HepG2 (cell line): ENCODE data around the gene CMTM2. TPM values are rescaled to one million over a fixed set of nuclear protein-coding genes. Genes with fewer than 3 reads are reported as not detected.
A peak's percentile ranks its signal among the peaks of the same experiment; 100 is the strongest.

Experiments
- ATF5 ChIP-seq: sonication (generic); formaldehyde crosslinking; IDR thresholded peaks from 2 replicates; pipeline ENCODE4 v1.4.0; 2020; ENCODE audit warnings: mild to moderate bottlenecking, low read depth, missing genetic modification reagents
- KAT2B ChIP-seq: fragments of 150-350 bp; IDR thresholded peaks from 2 replicates; pipeline ENCODE4 v1.6.1; 2014; ENCODE audit warnings: low read depth, low read length, borderline replicate concordance
- NCOA5 ChIP-seq: sonication (generic); formaldehyde crosslinking; IDR thresholded peaks from 2 replicates; pipeline ENCODE4 v1.4.0; 2020; ENCODE audit warnings: missing genetic modification reagents
- PRDM10 ChIP-seq: sonication (generic); formaldehyde crosslinking; IDR thresholded peaks from 2 replicates; pipeline ENCODE4 v1.4.0; 2020; ENCODE audit warnings: low read depth, missing genetic modification reagents
- PRMT3 ChIP-seq: sonication (generic); formaldehyde crosslinking; IDR thresholded peaks from 2 replicates; pipeline ENCODE4 v1.8.1; 2022; ENCODE audit warnings: low read depth, mild to moderate bottlenecking, moderate library complexity, missing genetic modification reagents, borderline replicate concordance
- SMAD3 ChIP-seq: sonication (generic); formaldehyde crosslinking; IDR thresholded peaks from 2 replicates; pipeline ENCODE4 v1.4.0; 2020; ENCODE audit warnings: missing genetic modification reagents
- SOX6 ChIP-seq, 2 experiments: fragments of 450-650 bp in 1 of 2; sonication (generic) in 1 of 2; formaldehyde crosslinking in 1 of 2; IDR thresholded peaks; 2 replicates each; pipeline versions ENCODE4 v1.4.0 to v1.6.1; 2017 to 2020; ENCODE audit warnings: antibody characterized with exemption in 1 of 2, mild to moderate bottlenecking in 1 of 2, missing genetic modification reagents in 1 of 2
- SP1 ChIP-seq, 2 experiments: fragments of 450-650 bp in 1 of 2; sonication (generic) in 1 of 2; formaldehyde crosslinking in 1 of 2; IDR thresholded peaks; 2 replicates each; pipeline versions ENCODE4 v1.4.0 to v1.6.1; 2016 to 2020; ENCODE audit warnings: missing genetic modification reagents in 1 of 2
- SP4 ChIP-seq: sonication (generic); formaldehyde crosslinking; IDR thresholded peaks from 2 replicates; pipeline ENCODE4 v1.8.1; 2023; ENCODE audit warnings: mild to moderate bottlenecking, missing genetic modification reagents
- ZBTB43 ChIP-seq: sonication (generic); formaldehyde crosslinking; conservative IDR thresholded peaks from 2 replicates; pipeline ENCODE4 v1.4.0; 2020; ENCODE audit warnings: missing genetic modification reagents
- ZNF142 ChIP-seq: sonication (generic); formaldehyde crosslinking; IDR thresholded peaks from 2 replicates; pipeline ENCODE4 v1.4.0; 2020; ENCODE audit warnings: missing genetic modification reagents
- ZNF317 ChIP-seq: sonication (generic); formaldehyde crosslinking; IDR thresholded peaks from 2 replicates; pipeline ENCODE4 v1.5.0; 2020; ENCODE audit warnings: mild to moderate bottlenecking, missing genetic modification reagents
- ZNF7 ChIP-seq: IDR thresholded peaks from 2 replicates; pipeline ENCODE4 v1.6.1; 2016; ENCODE audit warnings: missing biosample characterization, missing genetic modification reagents
- ZNF792 ChIP-seq: IDR thresholded peaks from 2 replicates; pipeline ENCODE4 v1.6.1; 2016
- ZNF850 ChIP-seq: sonication (generic); formaldehyde crosslinking; conservative IDR thresholded peaks from 2 replicates; pipeline ENCODE4 v1.9.0; 2021; ENCODE audit warnings: mild to moderate bottlenecking, missing genetic modification reagents
- ZSCAN22 ChIP-seq: sonication (generic); formaldehyde crosslinking; IDR thresholded peaks from 2 replicates; pipeline ENCODE4 v1.4.0; 2020; ENCODE audit warnings: mild to moderate bottlenecking, missing genetic modification reagents
- polyA plus RNA-seq, 8 experiments: library from polyadenylated mRNA; depleted of rRNA in 3 of 8; stranded (reverse) in 7 of 8; unstranded in 1 of 8; fragments of >200 nt; fragmentation: Illumina TruSeq in 4 of 8; extraction: Trizol in 4 of 8; gene quantifications; 2 replicates each; pipeline versions ENCODE4 v1.2.1 to v1.2.3, GENCODE V29; 2011 to 2016; ENCODE audit warnings: low read depth in 4 of 8, missing spikeins in 1 of 8, mixed read lengths in 1 of 8; ENCODE audit not compliant: insufficient read depth in 1 of 8
- total RNA-seq, 5 experiments: library from RNA; depleted of rRNA; stranded (reverse); fragments of >200 nt; fragmentation: Illumina TruSeq; extraction: Trizol; gene quantifications; 2 replicates each; pipeline ENCODE4 v1.2.3, GENCODE V29; 2016; ENCODE audit warnings: low read depth in 1 of 5

CMTM2 gene
- total and polyA plus RNA-seq, 2 of the 13 experiments (the other 11 are each of a cell fraction or from before 2014, with no cell fraction given) = not detected

- TF ChIP-seq ATF5 (CRISPR knock-in tag) = no peak
- TF ChIP-seq ZSCAN22 (CRISPR knock-in tag) = 0 out of 2 replicates have a peak, but pooled peaks have one; percentile 31
- TF ChIP-seq ZBTB43 (CRISPR knock-in tag) = no peak
- TF ChIP-seq PRDM10 (CRISPR knock-in tag) = 0 out of 2 replicates have a peak, but pooled peaks have one; percentile 17
- TF ChIP-seq ZNF317 (CRISPR knock-in tag) = no peak; the same call in 1 of the 2 replicates
- no peak for TF ChIP-seq ZNF850 (CRISPR knock-in tag)
- TF ChIP-seq ZNF792 (CRISPR knock-in tag) = no peak
- TF ChIP-seq KAT2B = no peak
- TF ChIP-seq SMAD3 (CRISPR knock-in tag) = no peak
- TF ChIP-seq PRMT3 (CRISPR knock-in tag) = no peak
- TF ChIP-seq ZNF7 = no peak
- TF ChIP-seq NCOA5 (CRISPR knock-in tag) = no peak
- TF ChIP-seq SP1 (IDR thresholded peaks at IDR 0.05) = no peak
- TF ChIP-seq SP1 (CRISPR knock-in tag; IDR thresholded peaks at IDR 0.05) = 0 out of 2 replicates have a peak, but pooled peaks have one; percentile 14
- no peak for TF ChIP-seq ZNF142 (CRISPR knock-in tag)
- TF ChIP-seq SOX6 (IDR thresholded peaks at IDR 0.05) = no peak
- TF ChIP-seq SOX6 (CRISPR knock-in tag; IDR thresholded peaks at IDR 0.05) = 0 out of 2 replicates have a peak, but pooled peaks have one; percentile 5
- TF ChIP-seq SP4 (CRISPR knock-in tag) = peak; percentile 12
Observed at GRCh38 chr16:66604376-66605176, 25.3 kb downstream of the CMTM2 start, which contains the start of gene CMTM3 (continued).
